Activated T-helper 1 cell treated with Interleukin-2 at 50 U/mL for 16 hours (primary cell): ENCODE data around the gene KIF5C.
"Not testable (repeated sequence)": the region's sequence is repeated elsewhere in the genome, so short reads cannot be mapped to it uniquely, and the experiment has no call there.

ENCODE experiments used
- DNase-seq: peaks from one replicate; pipeline ENCODE4 v3.0.0-alpha.2; 2020; ENCODE audit warnings: low read depth

KIF5C gene

GRCh38 chr2:148965623-148966437 is 90.8 kb downstream of the KIF5C start:
- DNase-seq: no peak

DNA sequence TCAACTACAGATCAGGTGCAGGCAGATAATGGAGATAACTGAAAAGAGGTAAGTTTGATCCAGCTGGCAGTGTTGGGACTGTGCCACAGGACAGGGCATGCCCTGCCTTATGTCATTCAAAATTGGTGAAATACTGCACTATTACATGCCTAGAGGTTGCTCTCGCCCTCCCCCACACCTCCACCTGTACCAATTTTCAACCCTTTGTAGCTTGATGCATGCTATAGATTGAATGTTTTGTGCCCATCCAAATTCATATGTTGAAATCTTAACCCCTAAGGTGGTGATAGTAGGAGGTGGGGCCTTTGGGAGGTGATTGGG is 91.4 kb downstream of the KIF5C start:
- no peak for DNase-seq

GRCh38 chr2:148967056-148967455 is 92.0 kb downstream of the KIF5C start:
- no peak for DNase-seq

DNA sequence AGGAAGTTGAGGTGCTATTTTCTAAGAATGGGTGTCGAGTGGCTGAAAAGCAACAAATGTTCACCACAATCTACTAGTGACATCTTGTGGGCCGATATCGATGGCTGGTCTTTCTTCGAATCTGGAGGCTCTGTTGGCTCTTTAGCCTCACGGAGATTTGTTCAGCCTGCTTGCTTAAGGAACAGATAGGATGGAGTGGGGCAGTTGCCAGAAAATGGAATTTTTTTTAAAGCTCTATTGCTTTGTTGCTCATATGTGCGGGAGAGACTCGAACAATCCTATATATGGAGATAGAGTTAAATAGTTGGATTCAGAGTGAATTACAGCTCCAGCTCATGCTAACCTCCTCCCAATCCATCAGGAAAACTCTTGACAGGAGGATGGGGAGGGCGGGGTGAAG is 92.6 kb downstream of the KIF5C start:
- DNase-seq: no peak

DNA sequence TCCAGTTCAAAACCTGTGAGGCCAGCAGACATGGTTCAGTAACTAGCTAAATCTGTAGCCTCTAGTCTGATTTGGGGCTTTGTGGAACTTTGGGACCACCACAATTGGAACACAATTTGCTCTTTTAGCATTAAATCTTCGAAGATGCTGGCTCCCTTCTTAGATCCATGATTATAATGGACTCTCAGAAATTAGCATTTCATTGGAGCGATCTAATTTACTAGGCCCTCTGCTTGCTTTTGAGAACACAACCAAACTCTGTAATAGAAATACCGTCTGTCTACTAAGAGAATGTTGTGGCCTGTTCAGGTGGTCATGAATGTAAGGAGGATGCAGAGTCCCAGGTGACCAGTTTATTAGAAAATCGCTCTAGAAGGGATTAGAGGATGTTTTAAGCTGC is 93.3 kb downstream of the KIF5C start:
- DNase-seq: no peak

- no peak for DNase-seq
Observed at GRCh38 chr2:148968776-148969319, 93.8 kb downstream of the KIF5C start.

GRCh38 chr2:148969659-148970061 is 94.6 kb downstream of the KIF5C start:
- DNase-seq: no peak

DNA sequence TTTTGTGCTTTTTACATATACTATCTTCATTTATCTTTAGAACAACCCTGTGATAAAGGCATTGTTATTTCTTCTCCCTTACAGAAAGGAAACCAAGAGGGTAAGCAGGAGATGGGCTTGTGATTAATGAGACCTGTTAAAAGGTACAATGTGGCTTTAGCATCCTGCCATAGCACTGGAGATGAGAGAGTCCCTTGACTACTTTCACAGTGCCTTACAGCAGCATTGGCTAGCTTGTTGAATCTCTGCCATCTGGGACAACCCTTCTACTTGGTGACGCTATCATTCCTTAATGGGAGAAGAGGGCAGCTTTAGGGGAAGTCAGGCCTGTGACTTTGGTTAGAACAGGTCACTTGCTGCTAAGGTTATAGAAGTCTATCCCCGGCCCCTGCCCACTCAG is 95.4 kb downstream of the KIF5C start:
- no peak for DNase-seq

GRCh38 chr2:148971547-148971946 is 96.5 kb downstream of the KIF5C start:
- no peak for DNase-seq

GRCh38 chr2:148974095-148974494 is 99.1 kb downstream of the KIF5C start:
- no peak for DNase-seq

DNA sequence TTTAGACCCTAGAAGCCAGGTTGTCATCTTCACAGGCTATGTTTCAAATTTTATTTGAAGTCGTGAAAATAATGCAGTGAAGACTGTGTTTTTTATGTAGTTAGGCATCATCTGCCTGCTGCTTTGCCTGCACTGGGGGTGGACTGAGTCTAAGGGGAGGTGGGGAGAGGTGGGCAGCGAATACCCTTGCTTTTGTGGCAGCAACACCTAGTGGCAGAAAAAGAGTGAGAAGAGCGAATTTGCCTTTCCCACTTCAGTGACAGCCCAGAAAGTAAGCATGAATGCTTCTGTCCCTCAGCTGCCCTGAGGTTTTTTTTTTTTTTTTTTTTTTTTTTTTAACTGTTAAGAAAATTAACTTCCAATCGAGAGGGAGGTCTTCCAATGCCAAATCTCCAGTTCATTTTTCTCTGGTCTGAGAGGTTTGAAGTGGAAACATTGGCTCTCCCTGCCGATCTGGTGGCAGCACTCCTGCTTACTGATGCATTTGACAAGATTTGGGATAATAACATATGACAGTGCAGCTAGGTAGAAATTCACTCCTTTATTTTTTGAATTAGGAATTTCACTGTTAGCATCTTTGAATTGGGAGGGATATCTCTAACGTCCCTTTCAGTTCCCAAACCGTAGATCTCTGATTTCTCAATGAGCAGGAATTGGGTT is 103.1 kb downstream of the KIF5C start:
- DNase-seq: no peak

DNA sequence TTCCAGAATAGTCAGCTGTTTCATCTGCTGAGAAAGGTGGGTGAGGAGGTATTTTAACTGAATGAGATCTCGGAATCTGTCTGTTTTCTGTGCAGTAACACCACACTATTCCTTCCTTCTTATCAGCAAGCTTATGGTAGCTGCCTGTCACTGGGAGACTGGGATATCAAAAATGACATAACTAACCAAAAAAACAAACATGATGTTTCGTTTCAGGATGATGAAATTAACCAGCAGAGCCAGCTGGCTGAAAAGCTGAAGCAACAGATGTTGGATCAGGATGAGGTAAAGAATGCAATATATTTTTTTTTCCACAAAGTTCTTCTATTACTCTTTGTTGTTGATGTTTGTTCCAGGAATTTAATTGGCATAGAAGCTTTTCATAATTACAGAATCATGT is 103.7 kb downstream of the KIF5C start:
- no peak for DNase-seq

DNA sequence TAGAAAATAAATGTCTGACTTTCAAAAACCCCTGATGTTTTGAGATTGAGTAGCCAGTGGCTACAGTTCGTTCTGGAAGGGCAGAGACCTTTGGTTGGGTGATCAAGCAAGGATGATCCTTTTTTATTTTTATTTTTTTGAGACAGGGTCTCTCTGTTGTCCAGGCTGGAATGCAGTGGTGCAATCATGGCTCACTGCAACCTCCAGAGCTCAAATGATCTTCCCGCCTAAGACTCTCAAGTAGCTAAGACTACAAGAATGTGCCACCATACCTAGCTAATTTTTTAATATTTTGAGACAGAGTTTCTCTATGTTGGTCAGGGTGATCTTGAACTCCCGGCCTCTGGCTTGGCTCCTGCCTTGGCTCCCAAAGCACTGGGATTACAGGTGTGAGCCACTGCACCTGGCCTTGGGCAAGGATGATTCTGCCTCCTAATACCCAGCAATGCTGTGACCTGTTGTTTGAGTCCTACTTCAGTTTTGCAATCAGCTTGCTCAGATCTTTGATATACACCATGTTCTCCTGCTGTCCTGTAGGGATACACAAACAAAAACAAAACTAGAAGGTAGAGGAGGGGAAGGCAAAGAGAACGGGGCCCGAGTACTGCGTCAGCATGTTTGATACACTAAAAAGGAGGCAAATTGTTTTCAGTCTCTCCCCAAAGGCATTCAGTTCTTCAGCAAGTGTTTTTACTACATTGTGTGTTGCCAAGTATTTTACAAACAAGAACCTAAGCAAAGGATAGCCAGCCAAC is 104.3 kb downstream of the KIF5C start:
- no peak for DNase-seq

GRCh38 chr2:148979919-148980277 is 104.9 kb downstream of the KIF5C start:
- no peak for DNase-seq

GRCh38 chr2:148980496-148980895 is 105.5 kb downstream of the KIF5C start:
- not testable (repeated sequence) for DNase-seq

DNA sequence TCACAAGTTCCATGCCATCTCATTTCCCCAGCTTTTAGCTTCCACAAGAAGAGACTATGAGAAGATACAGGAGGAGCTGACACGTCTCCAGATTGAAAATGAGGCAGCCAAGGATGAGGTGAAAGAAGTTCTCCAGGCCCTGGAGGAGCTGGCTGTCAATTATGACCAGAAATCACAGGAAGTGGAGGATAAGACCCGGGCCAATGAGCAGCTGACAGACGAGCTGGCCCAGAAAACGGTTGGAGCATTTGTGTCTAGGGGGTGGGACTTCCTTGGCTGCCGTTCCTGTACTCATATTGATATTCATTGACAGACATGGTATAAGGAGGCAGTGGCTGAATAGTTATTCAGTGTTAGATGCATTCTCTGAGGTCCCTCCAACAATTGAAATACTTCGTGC is 106.3 kb downstream of the KIF5C start:
- no peak for DNase-seq

- no peak for DNase-seq
Observed at GRCh38 chr2:148981781-148982180, 106.8 kb downstream of the KIF5C start.

- DNase-seq: no peak
Observed at GRCh38 chr2:148982282-148982681, 107.3 kb downstream of the KIF5C start.

DNA sequence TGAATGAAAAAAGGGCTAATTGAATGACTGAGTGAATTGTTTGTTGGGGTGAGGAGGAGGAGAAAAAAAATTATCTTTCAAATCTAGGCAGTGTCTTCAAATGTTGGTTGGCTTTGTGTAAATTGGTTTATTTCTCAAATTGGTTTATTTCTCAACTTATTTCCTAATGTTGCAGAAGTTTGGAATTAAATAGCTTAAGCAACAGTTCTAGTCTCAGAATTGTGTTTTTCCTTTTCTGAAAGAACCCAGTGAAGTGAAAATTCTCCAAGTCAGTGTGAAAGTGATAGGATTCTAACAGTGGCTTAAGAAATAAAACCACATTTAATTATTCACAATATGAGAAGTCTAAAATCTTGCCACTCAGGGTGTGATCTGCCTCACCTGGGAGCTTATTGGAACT is 108.9 kb downstream of the KIF5C start:
- no peak for DNase-seq

GRCh38 chr2:148984449-148984848 is 109.4 kb downstream of the KIF5C start:
- DNase-seq: no peak

DNA sequence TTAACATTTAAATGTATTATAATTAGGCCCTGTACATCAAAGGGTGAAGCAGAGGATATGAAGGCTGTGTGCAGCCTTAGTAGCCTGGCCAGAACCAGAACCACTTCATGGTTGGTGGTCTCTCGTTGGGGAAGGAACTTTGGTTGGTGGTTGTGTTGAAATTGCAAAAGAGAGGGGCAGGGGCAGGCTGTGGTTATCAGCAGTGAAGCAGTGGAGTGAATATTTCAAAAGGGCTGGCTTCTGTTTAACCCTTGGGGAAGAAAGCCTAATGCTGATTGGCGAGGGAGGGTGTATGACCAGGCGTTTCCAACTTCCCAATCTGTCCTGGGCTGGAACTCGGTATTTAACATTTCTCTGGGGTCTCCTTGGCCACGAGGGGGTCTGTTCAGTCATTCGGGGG is 112.3 kb downstream of the KIF5C start:
- DNase-seq: no peak

GRCh38 chr2:148988337-148988736 is 113.3 kb downstream of the KIF5C start:
- DNase-seq: no peak

DNA sequence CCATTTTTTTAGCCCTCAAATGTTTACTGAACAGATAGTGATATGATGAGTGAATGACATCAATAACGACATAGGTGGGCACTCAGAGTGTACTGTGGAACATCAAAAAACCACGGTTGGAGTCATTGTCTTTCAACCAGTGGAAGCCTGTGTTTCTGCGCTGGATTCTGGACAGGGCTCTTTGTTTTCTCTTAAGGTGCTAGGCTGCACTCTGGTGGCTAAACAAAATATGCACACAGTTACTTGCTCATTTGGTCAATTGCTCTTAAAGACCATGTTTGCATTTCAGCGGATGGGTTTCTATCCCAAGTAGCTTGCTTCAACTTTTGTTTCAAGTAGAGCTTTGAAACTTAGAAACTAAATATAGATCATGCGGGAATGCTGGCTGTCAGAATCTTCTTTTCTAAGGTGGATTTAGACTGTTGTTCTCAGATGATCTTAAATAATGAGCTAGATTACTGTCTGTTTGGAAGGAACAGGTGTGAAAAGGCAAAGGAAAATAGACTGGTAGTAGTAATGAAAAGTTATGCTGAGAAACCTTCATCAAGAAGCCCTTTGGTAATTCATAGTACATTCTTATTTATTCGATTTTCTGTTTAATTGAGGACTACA is 115.0 kb downstream of the KIF5C start:
- DNase-seq: no peak
